C4-2B (cell line): ENCODE results near the gene CABP2.

ENCODE experiments used
- H3K27ac ChIP-seq: fragments of 450-650 bp; 2 replicates; pipeline ENCODE4 v1.5.1; 2017
- CTCF ChIP-seq: fragments of 450-650 bp; conservative IDR thresholded peaks from 2 replicates; pipeline ENCODE4 v1.5.1; 2017; ENCODE audit warnings: mild to moderate bottlenecking
- ZFX ChIP-seq: fragments of 450-650 bp; IDR thresholded peaks from 2 replicates; pipeline ENCODE4 v1.6.1; 2017

The CABP2 gene

DNA sequence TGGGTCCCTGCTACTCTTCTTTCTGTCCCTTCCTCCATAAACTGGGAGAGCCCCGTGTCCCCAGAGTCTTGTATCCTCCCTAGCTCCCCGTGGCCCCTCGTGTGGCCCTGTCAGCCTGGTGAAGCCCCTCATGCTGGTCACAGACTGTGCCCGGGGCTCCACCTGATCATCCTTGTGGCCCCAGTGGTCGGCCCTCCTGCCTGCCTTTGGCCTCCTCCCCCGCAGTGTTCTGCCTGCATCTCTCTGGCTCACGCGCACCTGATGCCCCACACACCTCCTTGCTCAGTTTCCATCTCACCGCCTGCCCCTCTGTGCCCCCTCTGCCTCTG lies 1.2 kb upstream of the CABP2 start:
- H3K27ac ChIP-seq, result no peak overlapping the region
- no peak for TF ChIP-seq ZFX

GRCh38 chr11:67523556-67524479 lies 572 bp upstream of the CABP2 start:
- no peak for TF ChIP-seq CTCF
- no peak for TF ChIP-seq ZFX
- H3K27ac ChIP-seq, result no peak overlapping the region

DNA sequence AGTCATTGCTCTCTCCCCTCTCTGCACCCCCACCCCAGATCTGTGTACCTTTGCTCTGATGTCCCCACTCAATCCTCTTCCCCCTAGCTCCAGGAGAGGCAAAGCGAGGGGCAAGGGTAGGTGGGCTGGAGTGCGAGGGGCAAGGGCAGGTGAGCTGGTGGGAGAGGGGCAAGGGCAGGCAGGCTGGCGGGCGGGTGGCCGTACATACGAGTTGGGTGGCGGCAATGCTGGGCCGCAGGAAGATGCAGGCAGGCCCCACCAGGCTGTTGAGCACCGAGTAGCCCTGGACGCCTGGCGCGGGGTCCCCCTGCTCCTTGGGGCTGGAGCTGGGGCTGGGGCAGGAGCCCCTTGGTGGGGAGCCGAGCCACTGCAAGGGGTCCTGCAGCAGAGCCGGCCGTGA lies 908 bp downstream of the CABP2 start:
- TF ChIP-seq CTCF (no peak), ZFX (no peak)

DNA sequence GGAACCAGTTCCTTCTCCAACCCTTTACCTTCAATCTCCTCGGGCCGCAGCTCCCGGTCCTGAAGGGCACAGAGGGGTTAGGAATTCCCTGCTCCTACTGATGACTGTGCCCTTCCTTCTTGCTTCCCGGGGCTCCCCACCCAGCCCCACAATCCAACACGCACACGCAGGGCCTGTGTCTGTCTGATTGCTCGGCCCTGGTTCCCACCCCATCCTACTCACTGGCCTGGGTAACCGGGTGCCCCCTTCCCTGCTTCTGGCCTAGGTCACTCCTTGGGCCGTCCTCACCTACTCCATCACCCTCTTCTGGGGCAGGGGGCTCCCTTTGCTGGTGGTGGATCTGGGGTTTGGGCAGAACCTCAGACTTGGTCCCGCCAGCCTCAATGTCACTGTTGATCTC lies 1.3 kb downstream of the CABP2 start:
- no peak for TF ChIP-seq ZFX
- TF ChIP-seq CTCF, result no peak
- peak overlapping the region; percentile 25; the same call in 1 of the 2 replicates for H3K27ac ChIP-seq

More for the DNA sequence above, 908 bp downstream of the CABP2 start:
- H3K27ac ChIP-seq, result peak overlapping the region; percentile 25; the same call in 1 of the 2 replicates

DNA sequence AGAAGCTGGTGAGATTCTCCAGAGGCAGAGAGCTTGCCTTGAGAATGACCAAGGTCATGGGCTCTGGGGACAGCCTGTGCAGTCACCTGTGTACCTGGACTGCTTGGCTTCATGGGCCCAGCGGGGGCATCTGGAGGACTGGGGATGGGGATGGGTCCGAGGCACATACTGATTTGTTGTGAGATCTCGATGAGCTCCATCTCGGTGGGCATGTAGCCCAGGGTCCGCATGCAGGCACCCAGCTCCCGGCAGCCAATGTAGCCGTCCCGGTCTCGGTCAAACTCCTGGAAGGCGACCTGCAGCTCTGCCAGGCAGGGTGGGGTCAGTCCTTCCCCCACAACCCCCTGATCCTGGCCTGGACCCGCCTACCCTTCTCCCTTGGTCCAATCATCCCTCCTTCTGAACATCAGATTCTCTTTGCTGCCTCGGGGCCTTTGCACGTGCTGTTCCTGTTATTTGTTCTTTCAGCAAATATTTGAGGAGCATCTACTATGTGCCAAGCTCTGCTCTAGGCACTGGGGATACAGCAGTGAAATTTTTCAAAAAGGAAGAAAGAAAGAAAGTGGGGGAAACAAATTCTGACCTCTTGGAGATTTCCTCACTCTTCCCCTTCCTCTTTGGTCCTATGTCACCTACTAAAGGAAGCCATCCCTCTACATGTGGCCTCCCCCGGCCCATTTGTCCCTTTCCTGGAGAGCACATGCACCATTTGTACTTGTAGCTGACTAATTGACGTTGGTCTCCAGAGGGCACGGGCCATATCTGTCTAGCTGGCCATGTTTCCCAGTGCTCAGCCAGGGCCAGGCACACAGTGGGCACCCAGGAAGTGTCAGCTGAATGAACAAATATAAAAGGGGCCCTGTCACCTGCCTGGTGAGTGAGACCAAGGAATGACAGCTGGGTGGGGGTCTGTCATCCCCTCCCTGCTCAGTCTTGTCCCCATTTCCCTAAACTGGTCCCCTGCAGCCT lies 2.1 kb downstream of the CABP2 start:
- TF ChIP-seq CTCF (no peak), ZFX (no peak)
- H3K27ac ChIP-seq, result peak overlapping the region; percentile 25; the same call in 1 of the 2 replicates

- no peak overlapping the region for H3K27ac ChIP-seq
- TF ChIP-seq CTCF (no peak), ZFX (no peak)
Measured at GRCh38 chr11:67519726-67520125, 3.5 kb downstream of the CABP2 start.

DNA sequence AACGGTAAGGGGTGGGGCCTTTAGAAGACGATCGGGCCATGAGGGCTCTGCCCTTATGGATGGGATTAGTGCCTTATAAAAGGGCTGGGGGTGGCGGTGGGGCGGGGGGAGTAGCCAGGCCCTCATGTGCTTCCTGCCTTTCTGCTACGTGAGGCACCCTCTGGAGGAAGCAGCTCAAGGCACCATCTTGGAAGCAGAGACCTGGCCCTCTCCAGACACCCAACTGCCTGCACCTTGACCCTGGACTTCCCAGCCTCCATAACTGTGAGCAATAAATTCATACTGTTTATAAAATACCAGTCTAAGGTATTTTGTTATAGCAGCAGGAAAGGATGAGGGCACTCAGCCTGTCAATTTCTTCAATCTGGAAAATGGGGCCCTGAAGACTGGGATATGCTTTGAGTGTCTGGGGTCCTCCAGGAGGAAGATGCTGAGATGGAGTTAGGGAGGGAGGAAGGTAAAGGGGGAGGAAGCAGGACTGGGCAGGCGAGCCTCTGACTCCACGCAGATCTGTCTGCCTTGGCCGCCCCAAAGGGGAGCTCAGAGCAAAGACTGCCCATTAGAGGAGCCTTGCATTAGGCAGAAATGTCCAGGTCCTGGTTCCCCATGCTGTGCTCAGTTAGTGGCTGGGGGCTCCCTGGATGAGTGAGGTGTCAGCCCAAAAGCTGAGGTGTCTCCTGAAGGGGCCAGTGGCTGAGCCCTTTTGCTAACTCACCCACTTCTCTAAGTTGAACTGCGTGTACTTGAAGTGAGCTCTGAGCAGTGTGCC lies 5.3 kb downstream of the CABP2 start:
- no peak overlapping the region for H3K27ac ChIP-seq
- TF ChIP-seq CTCF, result no peak
- no peak for TF ChIP-seq ZFX
